ENCODE data around the gene TRMT10C.
"Not testable (repeated sequence)": the region's sequence is repeated elsewhere in the genome, so short reads cannot be mapped to it uniquely, and the experiment has no call there.

The TRMT10C gene

DNA sequence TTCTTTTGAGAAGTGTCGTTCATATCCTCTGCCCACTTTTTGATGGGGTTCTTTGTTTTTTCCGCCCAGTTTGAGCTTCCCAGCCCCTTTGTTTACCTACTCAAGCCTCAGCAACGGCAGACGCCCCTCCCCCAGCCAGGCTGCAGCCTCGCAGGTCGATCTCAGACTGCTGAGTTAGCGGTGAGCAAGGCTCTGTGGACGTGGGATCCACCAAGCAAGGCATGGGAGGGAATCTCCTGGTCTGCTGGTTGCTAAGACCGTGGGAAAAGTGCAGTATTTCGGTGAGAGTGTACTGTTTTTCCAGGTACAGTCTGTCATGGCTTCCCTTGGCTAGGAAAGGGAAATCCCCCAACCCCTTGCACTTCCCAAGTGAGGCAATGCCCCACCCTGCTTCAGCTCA is 43.7 kb downstream of the TRMT10C start:
- in situ Hi-C loops (cut with HindIII; ENCODE audit: low pct_ligation_motif_present, low pct_unique_long_range_greater_than_20kb, low sequenced_read_pairs); DNase-seq: not testable (repeated sequence)

- DNase-seq: no peak
- in situ Hi-C loops (cut with HindIII; ENCODE audit: low pct_ligation_motif_present, low pct_unique_long_range_greater_than_20kb, low sequenced_read_pairs): no loop called here
Measured at GRCh38 chr3:101611023-101611422, 49.4 kb downstream of the TRMT10C start.

- in situ Hi-C loops (cut with HindIII; ENCODE audit: low pct_ligation_motif_present, low pct_unique_long_range_greater_than_20kb, low sequenced_read_pairs); DNase-seq: not testable (repeated sequence)
Measured at GRCh38 chr3:101613014-101613413, 51.3 kb downstream of the TRMT10C start.

GRCh38 chr3:101615525-101615924 is 53.9 kb downstream of the TRMT10C start:
- in situ Hi-C loops (cut with HindIII; ENCODE audit: low pct_ligation_motif_present, low pct_unique_long_range_greater_than_20kb, low sequenced_read_pairs): no loop called here
- DNase-seq: no peak
